ENCODE results near the gene FADS3.

The FADS3 gene

DNA sequence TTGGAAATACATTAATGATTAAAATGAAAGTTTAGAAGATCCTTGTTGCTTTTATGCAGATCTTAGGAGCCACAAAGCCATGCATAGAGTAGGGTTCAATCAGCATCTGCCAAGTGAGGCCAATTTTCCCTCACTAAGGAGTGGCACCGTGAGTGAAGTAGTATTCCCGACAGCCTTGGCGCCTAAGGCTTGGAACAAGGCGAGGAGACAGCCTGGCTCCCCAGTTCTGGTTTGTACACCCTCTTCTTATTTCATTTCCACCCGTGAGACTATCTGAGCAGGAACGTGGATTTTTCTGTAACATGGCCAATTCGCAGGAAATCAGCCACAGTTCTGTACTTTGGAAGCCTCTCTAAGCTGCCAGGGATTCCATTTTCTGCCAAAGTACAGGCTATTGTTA lies 40.7 kb downstream of the FADS3 start:
- Histone ChIP-seq H3K4me3 (ENCODE audit: low read depth in 1 of 2, low read length in 2 of 2) (no peak overlapping the region), H3K36me3 (ENCODE audit: control insufficient read depth in 1 of 2, insufficient read depth in 2 of 2, low read length in 2 of 2) (peaks cover 13 to 15% of the 10 kb centered on the region in 2 donors), H3K27ac (ENCODE audit: low read length) (no peak overlapping the region), H3K9me3 (ENCODE audit: control insufficient read depth in 1 of 2, low read length in 2 of 2) (no peaks in the 10 kb centered on the region), H3K4me1 (ENCODE audit: control insufficient read depth in 1 of 2, insufficient read depth in 2 of 2, low read length in 2 of 2) (no peaks in the 10 kb centered on the region), H3K27me3 (ENCODE audit: low read depth, low read length) (no peaks in the 10 kb centered on the region)

DNA sequence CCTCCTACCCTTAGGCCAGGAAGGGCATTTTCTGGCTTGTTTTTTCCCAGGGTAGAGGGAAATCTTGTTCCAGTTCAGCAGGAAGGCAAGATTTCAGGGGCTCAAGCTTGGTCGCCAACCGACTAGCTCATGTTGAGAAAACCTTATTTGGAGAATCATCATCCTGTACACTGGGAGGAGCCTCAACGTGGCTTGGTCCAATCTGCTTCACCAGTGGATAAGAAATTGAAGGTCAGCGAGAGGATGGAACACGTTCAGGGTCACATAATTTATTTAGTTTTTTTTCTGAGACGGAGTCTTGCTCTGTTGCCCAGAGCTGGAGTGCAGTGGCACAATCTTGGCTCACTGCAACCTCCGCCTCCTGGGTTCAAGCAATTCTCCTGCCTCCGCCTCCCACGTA lies 42.7 kb downstream of the FADS3 start:
- Histone ChIP-seq H3K9me3 (ENCODE audit: control insufficient read depth in 1 of 2, low read length in 2 of 2) (no peaks in the 10 kb centered on the region), H3K27me3 (ENCODE audit: low read depth, low read length) (no peaks in the 10 kb centered on the region), H3K4me3 (ENCODE audit: low read depth in 1 of 2, low read length in 2 of 2) (no peak overlapping the region), H3K4me1 (ENCODE audit: control insufficient read depth in 1 of 2, insufficient read depth in 2 of 2, low read length in 2 of 2) (no peaks in the 10 kb centered on the region), H3K27ac (ENCODE audit: low read length) (no peak overlapping the region), H3K36me3 (ENCODE audit: control insufficient read depth in 1 of 2, insufficient read depth in 2 of 2, low read length in 2 of 2) (peaks cover 9 to 13% of the 10 kb centered on the region in 2 donors)

DNA sequence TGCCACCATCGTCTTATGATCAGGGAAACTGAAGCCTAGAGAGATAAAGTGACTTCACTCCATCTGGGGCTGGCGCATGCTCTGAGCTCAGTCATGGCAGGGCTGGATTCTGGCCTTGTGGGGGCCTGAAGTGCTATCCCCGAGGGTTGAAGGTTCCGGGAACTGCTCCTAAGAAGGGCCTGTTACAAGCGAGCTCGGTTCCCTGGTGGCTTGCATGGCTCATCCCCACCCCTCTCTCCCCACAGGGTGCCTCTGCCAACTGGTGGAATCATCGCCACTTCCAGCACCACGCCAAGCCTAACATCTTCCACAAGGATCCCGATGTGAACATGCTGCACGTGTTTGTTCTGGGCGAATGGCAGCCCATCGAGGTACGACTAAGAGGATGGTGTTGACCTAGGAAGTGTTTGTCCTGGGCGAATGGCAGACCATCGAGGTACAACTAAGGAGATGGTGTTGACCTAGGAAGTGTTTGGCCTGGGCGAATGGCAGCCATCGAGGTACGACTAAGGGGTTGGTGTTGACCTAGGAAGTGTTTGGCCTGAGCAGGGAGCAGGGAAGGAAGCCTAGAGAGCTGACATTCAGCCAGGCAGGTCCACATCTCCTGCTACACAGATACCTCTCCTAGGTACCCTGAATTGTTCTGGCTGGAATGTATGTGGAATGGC lies 43.3 kb downstream of the FADS3 start:
- Histone ChIP-seq H3K4me1 (ENCODE audit: control insufficient read depth in 1 of 2, insufficient read depth in 2 of 2, low read length in 2 of 2) (no peaks in the 10 kb centered on the region), H3K27ac (ENCODE audit: low read length) (no peak overlapping the region), H3K4me3 (ENCODE audit: low read depth in 1 of 2, low read length in 2 of 2) (no peak overlapping the region), H3K27me3 (ENCODE audit: low read depth, low read length) (no peaks in the 10 kb centered on the region), H3K9me3 (ENCODE audit: control insufficient read depth in 1 of 2, low read length in 2 of 2) (no peaks in the 10 kb centered on the region), H3K36me3 (ENCODE audit: control insufficient read depth in 1 of 2, insufficient read depth in 2 of 2, low read length in 2 of 2) (peaks cover 7 to 13% of the 10 kb centered on the region in 2 donors)

DNA sequence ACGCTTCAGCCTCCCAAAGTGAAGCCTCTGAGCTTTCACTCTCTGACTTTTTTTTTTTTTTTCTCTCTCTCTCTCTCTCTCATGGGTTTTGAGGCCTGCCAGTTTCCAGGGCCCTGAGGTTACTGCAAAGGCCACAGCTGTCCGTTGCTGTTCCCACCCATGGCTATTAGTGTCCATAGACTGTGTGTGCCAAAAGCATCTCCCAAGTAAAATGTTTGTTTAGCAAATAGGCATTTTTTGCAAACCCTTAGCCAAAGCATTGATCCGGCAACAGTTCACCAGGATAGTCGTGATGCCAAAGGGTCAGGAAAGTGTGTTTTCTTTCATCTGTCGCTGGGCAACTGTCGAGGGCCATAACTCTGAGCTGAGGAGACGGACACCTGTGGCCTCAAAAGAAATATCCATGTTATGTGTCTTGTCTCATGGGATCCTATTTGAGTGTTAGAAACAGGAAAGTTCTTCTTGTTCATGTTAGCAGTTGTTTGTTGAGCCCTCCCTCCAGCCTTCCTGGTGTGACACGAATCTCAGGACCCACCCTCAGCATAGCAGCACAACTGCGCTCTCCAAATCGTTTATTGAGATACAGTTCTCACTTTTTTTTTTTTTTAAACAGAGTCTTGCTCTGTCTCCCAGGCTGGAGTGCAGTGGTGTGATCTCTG lies 44.9 kb downstream of the FADS3 start:
- Histone ChIP-seq H3K27me3 (ENCODE audit: low read depth, low read length) (no peaks in the 10 kb centered on the region), H3K9me3 (ENCODE audit: control insufficient read depth in 1 of 2, low read length in 2 of 2) (no peaks in the 10 kb centered on the region), H3K36me3 (ENCODE audit: control insufficient read depth in 1 of 2, insufficient read depth in 2 of 2, low read length in 2 of 2) (peaks cover 13 to 20% of the 10 kb centered on the region in 2 donors), H3K4me3 (ENCODE audit: low read depth in 1 of 2, low read length in 2 of 2) (no peak overlapping the region), H3K27ac (ENCODE audit: low read length) (no peak overlapping the region), H3K4me1 (ENCODE audit: control insufficient read depth in 1 of 2, insufficient read depth in 2 of 2, low read length in 2 of 2) (no peaks in the 10 kb centered on the region)

DNA sequence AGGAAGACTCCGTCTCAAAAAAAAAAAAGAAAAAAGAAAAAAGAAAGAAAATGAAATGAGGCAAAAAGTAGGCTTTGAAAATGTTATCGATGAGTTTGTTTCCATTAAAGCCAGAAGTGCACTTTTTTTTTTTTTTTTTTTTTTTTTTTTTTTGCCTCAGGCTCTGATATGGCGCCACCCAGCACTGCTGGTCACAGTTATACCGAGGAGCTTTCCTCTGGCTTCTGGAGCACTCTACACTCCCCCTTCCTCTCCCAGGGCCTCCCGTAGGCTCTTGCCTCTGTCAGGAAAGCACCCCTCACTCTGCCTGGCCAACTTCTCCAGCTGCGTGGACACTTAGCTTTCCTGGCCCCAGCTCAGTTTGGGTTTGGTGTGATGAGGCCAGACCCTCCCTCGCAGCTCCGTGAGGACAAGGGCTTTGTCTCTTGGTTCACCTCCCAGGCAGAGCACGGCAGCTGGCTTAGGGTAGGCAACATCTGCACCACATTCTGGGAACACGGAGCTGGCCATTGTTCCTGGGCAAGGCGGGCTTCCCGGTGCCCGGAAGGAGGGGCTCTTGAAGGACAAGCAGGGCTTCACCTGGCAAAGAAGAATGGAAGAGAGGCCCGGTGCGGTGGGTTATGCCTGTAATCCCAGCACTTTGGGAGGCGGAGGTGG lies 46.3 kb downstream of the FADS3 start:
- peaks cover 13 to 27% of the 10 kb centered on the region in 2 donors for H3K36me3 ChIP-seq (ENCODE audit: control insufficient read depth in 1 of 2, insufficient read depth in 2 of 2, low read length in 2 of 2)
- no peaks in the 10 kb centered on the region for H3K4me1 ChIP-seq (ENCODE audit: control insufficient read depth in 1 of 2, insufficient read depth in 2 of 2, low read length in 2 of 2)
- H3K27ac ChIP-seq (ENCODE audit: low read length) = no peak overlapping the region
- no peaks in the 10 kb centered on the region for H3K9me3 ChIP-seq (ENCODE audit: control insufficient read depth in 1 of 2, low read length in 2 of 2)
- no peaks in the 10 kb centered on the region for H3K27me3 ChIP-seq (ENCODE audit: low read depth, low read length)
- no peak overlapping the region for H3K4me3 ChIP-seq (ENCODE audit: low read depth in 1 of 2, low read length in 2 of 2)

GRCh38 chr11:61842528-61842820 lies 48.9 kb downstream of the FADS3 start:
- Histone ChIP-seq H3K36me3 (ENCODE audit: control insufficient read depth in 1 of 2, insufficient read depth in 2 of 2, low read length in 2 of 2) (peaks cover 7 to 20% of the 10 kb centered on the region in 2 donors), H3K4me3 (ENCODE audit: low read depth in 1 of 2, low read length in 2 of 2) (no peak overlapping the region), H3K4me1 (ENCODE audit: control insufficient read depth in 1 of 2, insufficient read depth in 2 of 2, low read length in 2 of 2) (no peaks in the 10 kb centered on the region), H3K27ac (ENCODE audit: low read length) (no peak overlapping the region), H3K9me3 (ENCODE audit: control insufficient read depth in 1 of 2, low read length in 2 of 2) (no peaks in the 10 kb centered on the region), H3K27me3 (ENCODE audit: low read depth, low read length) (no peaks in the 10 kb centered on the region)

DNA sequence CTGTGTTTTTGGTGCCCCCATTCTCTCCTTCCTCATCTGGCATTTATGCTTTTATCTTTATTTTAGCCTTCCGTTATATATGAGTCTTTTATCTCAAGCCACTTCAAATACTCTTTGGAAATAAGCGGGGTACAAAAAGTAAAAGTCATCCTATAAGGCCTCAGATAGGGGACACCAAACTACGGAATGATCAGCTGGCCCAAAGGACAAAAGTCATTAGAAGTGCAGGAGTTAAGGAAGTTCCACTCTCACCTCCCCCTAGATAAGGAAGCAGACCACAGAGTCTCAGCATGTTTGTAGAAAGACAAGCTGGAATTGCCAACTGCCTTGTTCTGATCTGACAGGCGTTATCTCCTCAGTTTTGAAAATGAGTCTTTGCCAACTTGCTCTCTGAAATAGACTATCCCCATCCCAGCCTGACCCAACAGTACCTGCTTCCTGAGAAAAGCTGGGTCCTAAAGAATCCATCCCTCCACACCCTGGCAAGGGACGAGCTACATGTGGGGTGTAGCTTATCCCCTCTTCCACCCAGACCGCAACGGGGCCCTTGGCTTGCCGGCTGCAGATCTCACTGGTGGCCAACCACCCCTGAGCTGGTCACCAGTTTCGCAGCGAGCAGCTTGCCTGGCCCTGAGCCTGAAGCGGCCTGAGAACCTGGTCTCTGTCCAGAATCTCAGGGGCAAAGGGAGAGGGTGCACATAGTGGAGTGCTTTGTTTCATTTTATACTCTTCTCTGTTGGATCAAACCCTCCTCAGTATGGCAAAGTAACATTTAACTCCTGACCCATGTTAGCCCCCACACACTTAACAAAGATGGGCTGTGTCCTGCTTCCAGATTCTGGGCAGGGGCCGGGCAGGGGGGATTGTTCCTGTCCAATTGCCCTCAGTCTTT lies 49.5 kb downstream of the FADS3 start:
- H3K36me3 ChIP-seq (ENCODE audit: control insufficient read depth in 1 of 2, insufficient read depth in 2 of 2, low read length in 2 of 2) = peaks cover 7 to 19% of the 10 kb centered on the region in 2 donors
- no peak overlapping the region for H3K4me3 ChIP-seq (ENCODE audit: low read depth in 1 of 2, low read length in 2 of 2)
- H3K27ac ChIP-seq (ENCODE audit: low read length) = no peak overlapping the region
- no peaks in the 10 kb centered on the region for H3K27me3 ChIP-seq (ENCODE audit: low read depth, low read length)
- no peaks in the 10 kb centered on the region for H3K4me1 ChIP-seq (ENCODE audit: control insufficient read depth in 1 of 2, insufficient read depth in 2 of 2, low read length in 2 of 2)
- H3K9me3 ChIP-seq (ENCODE audit: control insufficient read depth in 1 of 2, low read length in 2 of 2) = no peaks in the 10 kb centered on the region

- no peaks in the 10 kb centered on the region for H3K27me3 ChIP-seq (ENCODE audit: low read depth, low read length)
- no peak overlapping the region for H3K4me3 ChIP-seq (ENCODE audit: low read depth in 1 of 2, low read length in 2 of 2)
- H3K4me1 ChIP-seq (ENCODE audit: control insufficient read depth in 1 of 2, insufficient read depth in 2 of 2, low read length in 2 of 2) = no peaks in the 10 kb centered on the region
- peaks cover 7 to 19% of the 10 kb centered on the region in 2 donors for H3K36me3 ChIP-seq (ENCODE audit: control insufficient read depth in 1 of 2, insufficient read depth in 2 of 2, low read length in 2 of 2)
- no peak overlapping the region for H3K27ac ChIP-seq (ENCODE audit: low read length)
- H3K9me3 ChIP-seq (ENCODE audit: control insufficient read depth in 1 of 2, low read length in 2 of 2) = no peaks in the 10 kb centered on the region
These were observed 51.0 kb downstream of the FADS3 start for GRCh38 chr11:61840371-61840770.

DNA sequence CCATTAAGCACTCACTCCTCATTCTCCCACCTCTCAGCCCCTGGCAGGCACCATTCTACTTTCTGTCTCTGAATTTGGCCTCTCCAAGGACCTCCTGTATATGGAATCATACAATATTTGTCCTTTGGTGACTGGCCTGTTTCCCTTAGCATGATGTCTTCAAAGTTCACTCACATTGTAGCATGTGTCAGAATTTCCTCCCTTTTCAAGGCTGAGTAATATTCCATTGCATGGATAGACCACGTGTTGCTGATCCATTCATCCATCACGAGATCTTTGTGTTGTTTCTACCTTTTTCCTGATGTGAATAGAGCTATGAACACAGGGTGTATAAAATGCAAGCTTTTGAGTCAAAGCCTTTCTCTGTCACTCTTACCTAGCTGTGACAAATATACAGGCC lies 51.6 kb downstream of the FADS3 start:
- Histone ChIP-seq H3K4me3 (ENCODE audit: low read depth in 1 of 2, low read length in 2 of 2) (no peak overlapping the region), H3K27me3 (ENCODE audit: low read depth, low read length) (no peaks in the 10 kb centered on the region), H3K4me1 (ENCODE audit: control insufficient read depth in 1 of 2, insufficient read depth in 2 of 2, low read length in 2 of 2) (no peaks in the 10 kb centered on the region), H3K36me3 (ENCODE audit: control insufficient read depth in 1 of 2, insufficient read depth in 2 of 2, low read length in 2 of 2) (peaks cover 7 to 19% of the 10 kb centered on the region in 2 donors), H3K9me3 (ENCODE audit: control insufficient read depth in 1 of 2, low read length in 2 of 2) (no peaks in the 10 kb centered on the region), H3K27ac (ENCODE audit: low read length) (no peak overlapping the region)

DNA sequence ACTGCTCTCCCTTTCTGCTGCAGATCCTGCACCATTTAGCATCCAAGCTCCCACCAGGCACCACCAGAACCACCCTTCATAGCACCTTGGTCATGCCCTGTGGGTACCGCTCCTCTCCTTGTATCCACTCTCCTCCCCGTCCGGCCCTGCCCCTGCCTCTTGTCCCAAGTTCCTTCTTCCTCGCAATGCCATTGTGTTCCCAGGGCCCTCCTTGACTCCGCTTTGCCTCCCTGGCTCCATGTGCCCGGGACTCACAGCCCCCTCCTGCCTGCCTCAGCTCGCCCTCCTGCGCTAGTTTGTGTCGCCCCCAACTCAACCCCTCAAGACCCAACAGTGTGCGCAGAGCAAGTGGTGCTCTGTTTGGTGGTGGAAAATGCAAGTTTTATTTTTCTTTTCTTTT lies 52.4 kb downstream of the FADS3 start:
- Histone ChIP-seq H3K36me3 (ENCODE audit: control insufficient read depth in 1 of 2, insufficient read depth in 2 of 2, low read length in 2 of 2) (peaks cover 7 to 19% of the 10 kb centered on the region in 2 donors), H3K27ac (ENCODE audit: low read length) (no peak overlapping the region)

GRCh38 chr11:61838501-61838900 lies 52.8 kb downstream of the FADS3 start:
- Histone ChIP-seq H3K27ac (ENCODE audit: low read length) (no peak overlapping the region), H3K36me3 (ENCODE audit: control insufficient read depth in 1 of 2, insufficient read depth in 2 of 2, low read length in 2 of 2) (peaks cover 7 to 19% of the 10 kb centered on the region in 2 donors), H3K4me3 (ENCODE audit: low read depth in 1 of 2, low read length in 2 of 2) (no peak overlapping the region)

More for the DNA sequence above, 52.4 kb downstream of the FADS3 start:
- Histone ChIP-seq H3K9me3 (ENCODE audit: control insufficient read depth in 1 of 2, low read length in 2 of 2) (no peaks in the 10 kb centered on the region), H3K4me3 (ENCODE audit: low read depth in 1 of 2, low read length in 2 of 2) (no peak overlapping the region), H3K4me1 (ENCODE audit: control insufficient read depth in 1 of 2, insufficient read depth in 2 of 2, low read length in 2 of 2) (no peaks in the 10 kb centered on the region), H3K27me3 (ENCODE audit: low read depth, low read length) (no peaks in the 10 kb centered on the region)

More at GRCh38 chr11:61838501-61838900, 52.8 kb downstream of the FADS3 start:
- no peaks in the 10 kb centered on the region for H3K9me3 ChIP-seq (ENCODE audit: control insufficient read depth in 1 of 2, low read length in 2 of 2)
- H3K4me1 ChIP-seq (ENCODE audit: control insufficient read depth in 1 of 2, insufficient read depth in 2 of 2, low read length in 2 of 2) = no peaks in the 10 kb centered on the region
- no peaks in the 10 kb centered on the region for H3K27me3 ChIP-seq (ENCODE audit: low read depth, low read length)

Measured in muscle layer of duodenum (tissue), 2 donors.